NCI-H226 (cell line): ENCODE measurements around the gene SMYD1.

Source experiments
- DNase-seq: peaks from one replicate; pipeline ENCODE4 v3.0.0-alpha.2; 2015

The SMYD1 gene

DNA sequence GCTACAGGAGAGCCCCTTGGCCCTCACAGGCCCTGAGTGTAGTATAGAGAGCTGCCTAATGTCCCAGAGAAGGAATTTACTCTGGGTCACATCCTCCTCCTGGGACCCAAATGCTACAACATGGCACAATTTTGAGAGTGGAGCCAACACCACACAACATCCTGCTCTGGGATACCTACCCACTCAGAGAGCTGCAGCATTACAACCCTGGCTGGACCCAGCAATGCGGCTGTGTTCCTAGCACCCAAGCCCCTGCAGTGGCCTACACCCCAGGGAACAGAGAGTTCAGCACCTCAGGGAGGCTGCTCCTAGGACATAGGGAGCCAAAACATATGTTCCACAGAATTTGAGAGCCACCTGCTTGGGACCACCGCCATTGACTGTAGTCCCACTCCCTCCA is 79.5 kb downstream of the SMYD1 start:
- no peak for DNase-seq

DNA sequence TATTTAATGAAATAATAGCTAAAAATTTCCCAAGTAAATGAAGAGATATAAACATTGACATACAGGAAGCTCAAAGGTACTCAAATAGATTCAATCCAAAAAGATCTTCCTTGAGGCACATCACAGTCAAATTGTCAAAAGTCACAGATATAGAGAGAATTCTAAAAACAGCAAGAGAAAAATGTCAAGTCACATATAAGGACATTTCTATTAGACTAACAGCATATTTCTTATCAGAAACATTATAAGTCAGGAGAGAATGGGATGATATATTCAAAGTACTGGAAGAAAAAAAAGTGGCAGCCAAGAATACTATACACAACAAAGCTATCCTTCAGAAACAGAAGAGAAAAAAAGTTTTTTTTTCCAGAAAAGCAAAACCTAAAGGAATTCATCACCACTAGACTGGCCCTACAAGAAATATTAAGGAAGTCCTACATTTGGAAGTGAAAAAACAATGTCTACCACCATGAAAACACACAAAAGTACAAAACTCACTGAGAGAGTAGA is 81.4 kb downstream of the SMYD1 start:
- DNase-seq = no peak

DNA sequence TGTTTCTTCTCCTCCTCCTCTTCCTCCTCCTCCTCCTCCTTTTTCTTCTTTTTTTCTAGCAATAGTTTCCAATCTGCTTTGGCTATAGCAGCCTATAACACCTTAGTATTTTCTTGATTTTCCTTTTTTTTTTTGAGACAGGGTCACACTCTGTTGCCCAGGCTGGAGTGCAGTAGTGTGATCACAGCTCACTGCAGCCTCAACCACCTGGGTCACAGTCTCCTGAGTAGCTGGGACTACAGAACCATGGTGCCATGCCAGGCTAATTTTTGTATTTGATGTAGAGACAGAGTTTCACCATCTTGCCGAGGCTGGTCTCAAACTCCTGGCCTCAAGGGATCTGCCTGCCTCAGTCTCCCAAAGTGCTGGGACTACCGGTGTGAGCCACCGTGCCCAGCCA is 91.9 kb downstream of the SMYD1 start:
- no peak for DNase-seq

DNA sequence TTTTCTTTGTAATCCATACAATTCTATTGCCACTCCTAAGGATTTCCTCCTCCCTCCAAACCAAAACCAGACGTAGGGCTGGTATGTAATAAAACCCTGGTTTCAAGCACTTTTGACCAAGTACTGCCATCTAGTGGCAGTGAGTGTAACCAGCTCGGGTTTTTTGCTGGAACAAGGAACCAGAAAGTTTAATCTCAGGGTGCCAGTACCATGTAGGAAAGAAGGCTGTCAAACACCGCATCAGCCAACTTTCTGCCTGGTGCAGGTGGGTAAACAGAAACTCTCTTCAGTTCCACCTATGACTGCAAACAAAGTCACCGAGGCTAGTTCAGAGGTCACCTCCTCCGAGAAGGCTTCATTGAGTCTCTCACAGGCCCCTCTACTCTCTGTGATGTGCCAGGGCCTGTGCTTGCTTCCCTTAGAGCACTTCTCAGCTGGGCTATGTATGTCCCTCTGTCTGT is 92.4 kb downstream of the SMYD1 start:
- DNase-seq = peak; percentile 50

DNA sequence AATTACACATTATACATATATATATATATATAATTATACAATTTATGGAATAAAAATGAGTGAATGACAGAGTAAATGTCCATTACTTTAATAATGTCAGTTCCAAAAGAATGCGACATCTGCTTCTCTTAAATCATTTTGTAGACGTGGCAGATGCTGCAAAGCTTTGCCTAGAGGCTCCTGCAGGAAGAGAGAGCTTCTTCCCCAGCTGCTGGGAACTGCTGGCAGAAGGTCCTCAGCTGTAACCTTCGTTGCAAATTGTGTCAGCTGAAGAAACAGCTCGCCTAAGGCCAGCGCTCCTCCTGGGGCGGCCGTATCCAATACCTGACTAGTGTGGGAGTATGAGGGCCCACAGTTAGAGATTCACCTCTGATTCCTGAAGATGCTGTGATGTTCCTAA is 92.9 kb downstream of the SMYD1 start:
- no peak for DNase-seq

DNA sequence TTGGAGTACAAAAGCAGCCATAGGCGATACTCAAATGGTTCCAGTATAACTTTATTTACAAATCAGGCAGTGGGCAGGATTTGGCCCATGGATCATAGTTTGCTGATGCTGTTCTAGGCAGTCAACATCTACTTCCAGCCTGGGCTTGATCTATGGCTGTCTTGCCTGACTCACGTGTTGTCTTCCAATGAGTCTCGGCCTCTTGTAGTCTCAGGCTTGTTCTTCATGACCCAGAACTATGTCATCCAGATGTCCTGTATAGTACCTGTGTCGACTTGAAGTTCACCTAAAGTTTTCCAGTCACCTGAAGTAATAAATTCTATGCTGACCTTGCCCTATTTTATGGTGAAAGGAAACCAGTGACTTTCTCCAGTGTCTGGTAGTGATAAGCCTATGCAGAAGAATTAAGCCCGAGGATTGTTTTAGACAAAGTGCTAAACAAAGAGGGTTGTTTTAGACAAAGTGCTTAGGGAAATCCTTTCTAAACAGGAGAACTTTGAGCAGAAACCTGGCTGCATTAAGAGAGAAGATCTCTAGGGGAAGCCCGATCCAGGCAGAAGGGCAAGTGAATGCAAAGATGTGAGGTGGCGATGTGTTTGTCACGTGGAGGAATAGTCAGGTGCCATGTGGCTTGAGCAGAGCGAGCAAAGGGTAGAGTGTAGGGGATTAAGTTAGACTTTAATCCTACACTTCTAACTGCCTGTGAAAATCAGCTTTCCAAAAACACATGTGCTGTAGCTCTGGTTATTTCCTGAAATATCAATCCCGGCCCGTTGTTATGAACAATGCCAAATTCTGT is 94.0 kb downstream of the SMYD1 start:
- DNase-seq = no peak
